CD1c-positive myeloid dendritic cell (primary cell): ENCODE measurements around the gene LRCH3.
A peak's percentile ranks its signal among the peaks of the same experiment; 100 is the strongest.

ENCODE experiments used
- DNase-seq: peaks from one replicate; pipeline ENCODE4 v3.0.0-alpha.2; 2016; ENCODE audit errors: extremely low spot score

Gene LRCH3

GRCh38 chr3:197833930-197834715, 43.1 kb downstream of the LRCH3 start:
- no peak for DNase-seq

GRCh38 chr3:197835509-197835908, 44.5 kb downstream of the LRCH3 start:
- DNase-seq: no peak

GRCh38 chr3:197836244-197836643, 45.2 kb downstream of the LRCH3 start:
- no peak for DNase-seq

GRCh38 chr3:197837282-197837681, 46.2 kb downstream of the LRCH3 start:
- no peak for DNase-seq

GRCh38 chr3:197841789-197842188, 50.7 kb downstream of the LRCH3 start:
- no peak for DNase-seq

GRCh38 chr3:197846491-197846890, 55.4 kb downstream of the LRCH3 start:
- no peak for DNase-seq

- DNase-seq: peak; percentile 57
These were observed 56.9 kb downstream of the LRCH3 start for GRCh38 chr3:197847866-197848401.

GRCh38 chr3:197854596-197855343, 63.7 kb downstream of the LRCH3 start:
- no peak for DNase-seq

GRCh38 chr3:197855571-197855970, 64.5 kb downstream of the LRCH3 start:
- no peak for DNase-seq

- no peak for DNase-seq
These were observed 65.3 kb downstream of the LRCH3 start for GRCh38 chr3:197856199-197856816.

GRCh38 chr3:197858133-197858532, 67.1 kb downstream of the LRCH3 start:
- no peak for DNase-seq

GRCh38 chr3:197858598-197858997, 67.5 kb downstream of the LRCH3 start:
- DNase-seq: no peak

- no peak for DNase-seq
These were observed 75.0 kb downstream of the LRCH3 start for GRCh38 chr3:197866035-197866434.

GRCh38 chr3:197873329-197873728, 82.3 kb downstream of the LRCH3 start:
- DNase-seq: no peak

GRCh38 chr3:197874064-197874463, 83.0 kb downstream of the LRCH3 start:
- DNase-seq: no peak

GRCh38 chr3:197874653-197875052, 83.6 kb downstream of the LRCH3 start:
- DNase-seq: no peak

GRCh38 chr3:197877902-197878301, 86.8 kb downstream of the LRCH3 start:
- no peak for DNase-seq

GRCh38 chr3:197878427-197878826, 87.4 kb downstream of the LRCH3 start:
- peak; percentile 94 for DNase-seq

- DNase-seq: peak; percentile 32
These were observed 89.6 kb downstream of the LRCH3 start for GRCh38 chr3:197880491-197881269.

GRCh38 chr3:197881270-197881969, 90.4 kb downstream of the LRCH3 start:
- peak; percentile 23 for DNase-seq

GRCh38 chr3:197881970-197882338, 90.9 kb downstream of the LRCH3 start:
- no peak for DNase-seq
